CD14-positive monocyte (primary cell): Measurements from ENCODE around the gene ZNF480. TPM values are rescaled to one million over a fixed set of nuclear protein-coding genes. Genes with fewer than 3 reads are reported as not detected.

ENCODE experiments used
- DNase-seq, 3 donors: peaks; one replicate each; pipeline ENCODE4 v3.0.0-alpha.2; 2011 to 2022
- H2AFZ ChIP-seq: 2 replicates; pipeline ENCODE4 v1.6.0; 2012; ENCODE audit warnings: mild to moderate bottlenecking, low read depth, low read length, inconsistent platforms; ENCODE audit not compliant: insufficient read depth, poor library complexity, severe bottlenecking
- H3K27ac ChIP-seq, 2 donors: 1 replicate in 1 of 2; 2 replicates in 1 of 2; pipeline ENCODE4 v1.5.1; 2012 to 2013; ENCODE audit warnings: low read length in 2 of 2, control low read depth in 1 of 2, inconsistent platforms in 1 of 2, low read depth in 1 of 2, mild to moderate bottlenecking in 1 of 2
- H3K27me3 ChIP-seq, 2 donors: one replicate each; pipeline versions ENCODE4 v1.6.0 to v1.6.1; 2011 to 2013; ENCODE audit warnings: low read length in 2 of 2; ENCODE audit not compliant: control insufficient read depth in 2 of 2, insufficient read depth in 2 of 2
- H3K36me3 ChIP-seq, 2 donors: replicated peaks in 1 of 2; 1 replicate in 1 of 2; 2 replicates in 1 of 2; pipeline versions ENCODE4 v1.5.1 to v1.6.1; 2012 to 2013; ENCODE audit warnings: low read length in 2 of 2, control low read depth in 1 of 2, inconsistent platforms in 1 of 2, mild to moderate bottlenecking in 1 of 2; ENCODE audit not compliant: insufficient read depth in 2 of 2, control insufficient read depth in 1 of 2
- H3K4me1 ChIP-seq, 2 donors: 1 replicate in 1 of 2; 2 replicates in 1 of 2; pipeline versions ENCODE4 v1.5.1 to v1.6.1; 2012 to 2013; ENCODE audit warnings: low read length in 2 of 2, control low read depth in 1 of 2, inconsistent platforms in 1 of 2, mild to moderate bottlenecking in 1 of 2, moderate library complexity in 1 of 2; ENCODE audit not compliant: insufficient read depth in 2 of 2, control insufficient read depth in 1 of 2
- H3K4me2 ChIP-seq: replicated peaks from 2 replicates; pipeline ENCODE3; 2012; ENCODE audit warnings: low read length, moderate library complexity, mild to moderate bottlenecking; ENCODE audit not compliant: poor library complexity, severe bottlenecking; ENCODE audit errors: extremely low read depth
- H3K4me3 ChIP-seq, 3 experiments: fragments of 200-600 bp in 1 of 3; sonication (generic) in 1 of 3; replicated peaks in 1 of 3; 1 replicate in 2 of 3; 2 replicates in 1 of 3; pipeline ENCODE4 v1.5.1; 2011 to 2013; ENCODE audit warnings: low read length in 3 of 3, mild to moderate bottlenecking in 3 of 3, control low read depth in 2 of 3, low read depth in 2 of 3, inconsistent platforms in 1 of 3, moderate library complexity in 1 of 3
- H3K79me2 ChIP-seq: 2 replicates; pipeline ENCODE4 v1.6.0; 2012; ENCODE audit warnings: mild to moderate bottlenecking, control low read depth, inconsistent platforms, low read length, moderate library complexity; ENCODE audit not compliant: insufficient read depth
- H3K9ac ChIP-seq: 2 replicates; pipeline ENCODE4 v1.6.0; 2017; ENCODE audit warnings: low read length, mild to moderate bottlenecking; ENCODE audit not compliant: insufficient read depth, poor library complexity, severe bottlenecking
- H3K9me3 ChIP-seq, 2 donors: replicated peaks in 1 of 2; 1 replicate in 1 of 2; 2 replicates in 1 of 2; pipeline versions ENCODE4 v1.5.1 to v1.6.1; 2012 to 2013; ENCODE audit warnings: low read length in 2 of 2, control low read depth in 1 of 2; ENCODE audit not compliant: control insufficient read depth in 1 of 2, insufficient read depth in 1 of 2
- H4K20me1 ChIP-seq: 2 replicates; pipeline ENCODE4 v1.6.0; 2012; ENCODE audit warnings: mild to moderate bottlenecking, low read length, control low read depth, moderate library complexity; ENCODE audit not compliant: insufficient read depth
- H3K27ac Mint-ChIP-seq, 7 donors: one replicate each; pipeline ENCODE4 v1.8.0; 2020; ENCODE audit warnings: mild to moderate bottlenecking in 7 of 7, mixed read lengths in 7 of 7, moderate library complexity in 6 of 7, inconsistent platforms in 2 of 7
- H3K27me3 Mint-ChIP-seq, 3 donors: one replicate each; pipeline ENCODE4 v1.8.0; 2021 to 2022; ENCODE audit warnings: low read depth in 3 of 3, mild to moderate bottlenecking in 3 of 3, mixed read lengths in 3 of 3, moderate library complexity in 3 of 3, inconsistent platforms in 1 of 3
- H3K36me3 Mint-ChIP-seq, 2 donors: one replicate each; pipeline ENCODE4 v1.8.0; 2020; ENCODE audit warnings: mixed read lengths in 2 of 2, inconsistent platforms in 1 of 2, mild to moderate bottlenecking in 1 of 2
- H3K4me1 Mint-ChIP-seq: one replicate; pipeline ENCODE4 v1.8.0; 2020; ENCODE audit warnings: mild to moderate bottlenecking, mixed read lengths
- H3K4me3 Mint-ChIP-seq, 2 donors: one replicate each; pipeline ENCODE4 v1.8.0; 2020; ENCODE audit warnings: mild to moderate bottlenecking in 2 of 2, mixed read lengths in 2 of 2, moderate library complexity in 1 of 2
- H3K9me3 Mint-ChIP-seq, 7 donors: one replicate each; pipeline ENCODE4 v1.8.0; 2020 to 2022; ENCODE audit warnings: mixed read lengths in 7 of 7, mild to moderate bottlenecking in 6 of 7, moderate library complexity in 6 of 7, inconsistent platforms in 2 of 7
- CTCF ChIP-seq: fragments of 200-600 bp; IDR thresholded peaks from one replicate; pipeline ENCODE4 v1.8.0; 2022; ENCODE audit warnings: antibody characterized with exemption, mild to moderate bottlenecking
- WGBS: methylation state at CpG from one replicate; pipeline ENCODE4 v1.1.5; 2013; ENCODE audit warnings: missing lambda C conversion rate; ENCODE audit not compliant: insufficient coverage; 5-methylcytosine and 5-hydroxymethylcytosine counted together
- intact Hi-C, 2 donors: fragments of 100-400 bp; cut with micrococcal nuclease; formaldehyde crosslinking; loops; one replicate each; pipeline versions ENCODE4 v1.15.0 to v1.15.1; 2023
- polyA plus RNA-seq, 3 donors: library from polyadenylated mRNA; depleted of rRNA in 1 of 3; unstranded in 2 of 3; stranded (reverse) in 1 of 3; fragments of 300-500 nt in 2 of 3; fragments of >200 nt in 1 of 3; fragmentation: Illumina TruSeq in 2 of 3; gene quantifications; 1 replicate in 2 of 3; 2 replicates in 1 of 3; pipeline ENCODE4 v1.2.3, GENCODE V29; 2012 to 2021

ZNF480 gene
- polyA plus RNA-seq, 3 donors = 6.6 to 7.6 (median 7.4) TPM

GRCh38 chr19:52273301-52273700 lies 23.7 kb upstream of the ZNF480 start:
- no peaks in the 10 kb centered on the region for H4K20me1 ChIP-seq
- no peak overlapping the region for H3K4me3 Mint-ChIP-seq
- H3K9me3 Mint-ChIP-seq = peaks cover 46 to 73% (median 62%) of the 10 kb centered on the region in 7 donors
- H3K4me2 ChIP-seq = no peak overlapping the region
- H3K36me3 Mint-ChIP-seq = peaks cover 45 to 59% of the 10 kb centered on the region in 2 donors
- H3K4me1 ChIP-seq = peaks cover 9 to 15% of the 10 kb centered on the region in 2 donors
- H3K27ac ChIP-seq = no peak overlapping the region
- no peak for DNase-seq
- H3K27ac Mint-ChIP-seq = peak overlapping the region in 1 of 7 donors; percentile 32
- peaks cover 2 to 62% of the 10 kb centered on the region in 2 donors for H3K36me3 ChIP-seq
- no peak for TF ChIP-seq CTCF
- H3K27me3 Mint-ChIP-seq = no peaks in the 10 kb centered on the region
- H3K79me2 ChIP-seq = peaks cover 86% of the 10 kb centered on the region
- H3K9me3 ChIP-seq = peaks cover 57 to 60% of the 10 kb centered on the region in 2 donors
- H2AFZ ChIP-seq = no peak overlapping the region
- intact Hi-C loops = loop anchor here in 1 of 2 donors (10.0 kb wide), 1 partner anchor 262 kb away; no protein-coding TSS in a partner anchor
- peak overlapping the region in 1 of 3 experiments; percentile 16 for H3K4me3 ChIP-seq
- no peak overlapping the region for H3K9ac ChIP-seq
- WGBS = 100% methylated on average over 2 of the region's 2 CpGs
- H3K4me1 Mint-ChIP-seq = peaks cover 14% of the 10 kb centered on the region
- no peaks in the 10 kb centered on the region for H3K27me3 ChIP-seq

- Mint-ChIP-seq H3K4me3 (no peak overlapping the region), H3K36me3 (peaks cover 53 to 68% of the 10 kb centered on the region in 2 donors), H3K27ac (no peak overlapping the region)
These were observed 22.8 kb upstream of the ZNF480 start for GRCh38 chr19:52274191-52274590.

More at GRCh38 chr19:52274191-52274590, 22.8 kb upstream of the ZNF480 start:
- Histone ChIP-seq H3K79me2 (peaks cover 95% of the 10 kb centered on the region), H3K4me3 (peak overlapping the region in 1 of 3 experiments; percentile 14), H3K36me3 (peaks cover 2 to 71% of the 10 kb centered on the region in 2 donors), H2AFZ (no peak overlapping the region), H3K27ac (no peak overlapping the region), H4K20me1 (no peaks in the 10 kb centered on the region), H3K27me3 (no peaks in the 10 kb centered on the region), H3K4me2 (no peak overlapping the region), H3K9me3 (peaks cover 63 to 69% of the 10 kb centered on the region in 2 donors), H3K9ac (no peak overlapping the region), H3K4me1 (peaks cover 5 to 11% of the 10 kb centered on the region in 2 donors)
- intact Hi-C loops = loop anchor here in 1 of 2 donors (10.0 kb wide), 1 partner anchor 261 kb away; no protein-coding TSS in a partner anchor
- no peak for DNase-seq
- no peak for TF ChIP-seq CTCF
- WGBS = 94% methylated on average over 3 of the region's 5 CpGs
- peaks cover 13% of the 10 kb centered on the region for H3K4me1 Mint-ChIP-seq
- H3K9me3 Mint-ChIP-seq = peaks cover 52 to 78% (median 70%) of the 10 kb centered on the region in 7 donors
- H3K27me3 Mint-ChIP-seq = no peaks in the 10 kb centered on the region
